Panc1 (cell line): Measurements from ENCODE around the gene THSD7B. TPM values are rescaled to one million over a fixed set of nuclear protein-coding genes. Genes with fewer than 3 reads are reported as not detected.

Experiments
- ATAC-seq: fragments of 200-7000 bp; cut with Tn5 transposase; 2 replicates; pipeline ENCODE4 v1.9.1; 2020; ENCODE audit warnings: mild to moderate bottlenecking, moderate library complexity
- BruUV-seq: library from RNA; stranded (reverse); fragments of 400-500 nt; replicated peaks from 2 replicates; lab custom pipeline; 2021; lab: Mats Ljungman, UMichigan
- CTCF ChIA-PET: fragments of 300-600 bp; sonication (Branson Sonifier 250); formaldehyde crosslinking; loops from one replicate; lab custom pipeline; 2022; ENCODE audit warnings: antibody characterized with exemption; lab: Charles Lee
- POLR2A ChIA-PET: fragments of 300-600 bp; sonication (Branson Sonifier 250); formaldehyde crosslinking; loops from one replicate; lab custom pipeline; 2022; ENCODE audit warnings: antibody characterized with exemption; lab: Charles Lee
- DNase-seq: peaks from one replicate; pipeline ENCODE4 v3.0.0-alpha.2; 2010; ENCODE audit warnings: low read depth, low spot score
- H3K27ac ChIP-seq: 2 replicates; pipeline ENCODE4 v1.5.1; 2011; ENCODE audit warnings: mild to moderate bottlenecking, low read length, inconsistent platforms
- H3K27me3 ChIP-seq: fragments of 200-500 bp; sonication (Bioruptor generic); 2 replicates; pipeline ENCODE4 v1.6.0; 2014; ENCODE audit warnings: low read length, inconsistent platforms; ENCODE audit not compliant: control insufficient read depth, insufficient read depth
- H3K36me3 ChIP-seq: fragments of 200-500 bp; sonication (Bioruptor generic); 2 replicates; pipeline ENCODE4 v1.5.1; 2014; ENCODE audit warnings: inconsistent platforms, mild to moderate bottlenecking, low read length, moderate library complexity; ENCODE audit not compliant: control insufficient read depth, insufficient read depth
- H3K4me1 ChIP-seq: 2 replicates; pipeline ENCODE4 v1.5.1; 2011; ENCODE audit warnings: inconsistent platforms, mild to moderate bottlenecking, low read length, moderate library complexity; ENCODE audit not compliant: control insufficient read depth, insufficient read depth
- H3K4me3 ChIP-seq, 2 experiments: 2 replicates each; pipeline ENCODE4 v1.5.1; 2011 to 2012; ENCODE audit warnings: low read depth in 2 of 2, low read length in 2 of 2, mild to moderate bottlenecking in 2 of 2, inconsistent platforms in 1 of 2, moderate library complexity in 1 of 2
- H3K9me3 ChIP-seq: fragments of 200-500 bp; sonication (Bioruptor generic); 2 replicates; pipeline ENCODE4 v1.5.1; 2014; ENCODE audit warnings: low read depth, mild to moderate bottlenecking, inconsistent platforms, low read length, moderate library complexity; ENCODE audit not compliant: control insufficient read depth, insufficient read depth
- CTCF ChIP-seq: fragments of 450-650 bp; IDR thresholded peaks from 2 replicates; pipeline ENCODE4 v1.5.1; 2017; ENCODE audit warnings: mild to moderate bottlenecking
- POLR2AphosphoS5 ChIP-seq: IDR thresholded peaks from 2 replicates; pipeline ENCODE4 v1.6.1; 2012; ENCODE audit warnings: mild to moderate bottlenecking, low read depth, low read length, moderate library complexity
- SIN3A ChIP-seq: IDR thresholded peaks from 2 replicates; pipeline ENCODE4 v1.6.1; 2012; ENCODE audit warnings: low read depth, mild to moderate bottlenecking, low read length, moderate library complexity, borderline replicate concordance; ENCODE audit not compliant: insufficient read depth
- TCF7L2 ChIP-seq: IDR thresholded peaks from 2 replicates; pipeline ENCODE4 v1.6.1; 2011; ENCODE audit warnings: mild to moderate bottlenecking, low read depth, low read length, inconsistent platforms
- in situ Hi-C: cut with HindIII; loops from 2 replicates; pipeline ENCODE4 v1.10.0; 2016; ENCODE audit warnings: low sequenced_read_pairs, low pct_unique_long_range_greater_than_20kb
- intact Hi-C: fragments of 100-400 bp; cut with micrococcal nuclease; formaldehyde crosslinking; loops from one replicate; pipeline ENCODE4 v1.10.0; 2022; ENCODE audit not compliant: unreplicated experiment
- total RNA-seq: library from RNA; stranded (reverse); gene quantifications from one replicate; pipeline ENCODE4 v1.2.1, GENCODE V29; 2021; ENCODE audit not compliant: unreplicated experiment
- TF ChIP-seq, protein P1 (sequence below), 2 experiments: IDR thresholded peaks; 2 replicates each; pipeline ENCODE4 v1.6.1; 2011 to 2012; ENCODE audit warnings: low read depth in 2 of 2, control low read depth in 1 of 2, low read length in 1 of 2, mild to moderate bottlenecking in 1 of 2, moderate library complexity in 1 of 2; ENCODE audit not compliant: insufficient read depth in 1 of 2

THSD7B gene
- total RNA-seq, 1 experiment from 2014 or later: not detected

DNA sequence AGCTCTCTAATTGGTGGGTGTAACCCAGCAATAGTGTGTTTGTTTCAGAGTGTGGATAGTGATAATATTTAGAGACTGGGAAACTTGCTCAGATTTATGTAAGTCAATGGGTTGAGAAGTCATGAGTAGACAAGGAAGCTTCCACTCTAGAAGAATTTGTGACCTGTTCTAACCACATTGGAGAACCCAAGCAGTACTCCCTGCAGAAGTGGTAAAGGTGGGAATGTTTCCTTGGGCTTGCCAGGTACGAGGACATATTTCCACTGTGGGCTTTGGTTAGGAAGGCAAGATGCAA lies 350.4 kb downstream of the THSD7B start:
- POLR2A ChIA-PET: no interaction called here
- intact Hi-C loops: no loop called here

GRCh38 chr2:137117385-137117784 lies 352.0 kb downstream of the THSD7B start:
- in situ Hi-C loops: no loop called here
- TF ChIP-seq POLR2AphosphoS5 (no peak), CTCF (no peak), TCF7L2 (no peak), SIN3A (no peak)
- TF ChIP-seq, protein P1, sequence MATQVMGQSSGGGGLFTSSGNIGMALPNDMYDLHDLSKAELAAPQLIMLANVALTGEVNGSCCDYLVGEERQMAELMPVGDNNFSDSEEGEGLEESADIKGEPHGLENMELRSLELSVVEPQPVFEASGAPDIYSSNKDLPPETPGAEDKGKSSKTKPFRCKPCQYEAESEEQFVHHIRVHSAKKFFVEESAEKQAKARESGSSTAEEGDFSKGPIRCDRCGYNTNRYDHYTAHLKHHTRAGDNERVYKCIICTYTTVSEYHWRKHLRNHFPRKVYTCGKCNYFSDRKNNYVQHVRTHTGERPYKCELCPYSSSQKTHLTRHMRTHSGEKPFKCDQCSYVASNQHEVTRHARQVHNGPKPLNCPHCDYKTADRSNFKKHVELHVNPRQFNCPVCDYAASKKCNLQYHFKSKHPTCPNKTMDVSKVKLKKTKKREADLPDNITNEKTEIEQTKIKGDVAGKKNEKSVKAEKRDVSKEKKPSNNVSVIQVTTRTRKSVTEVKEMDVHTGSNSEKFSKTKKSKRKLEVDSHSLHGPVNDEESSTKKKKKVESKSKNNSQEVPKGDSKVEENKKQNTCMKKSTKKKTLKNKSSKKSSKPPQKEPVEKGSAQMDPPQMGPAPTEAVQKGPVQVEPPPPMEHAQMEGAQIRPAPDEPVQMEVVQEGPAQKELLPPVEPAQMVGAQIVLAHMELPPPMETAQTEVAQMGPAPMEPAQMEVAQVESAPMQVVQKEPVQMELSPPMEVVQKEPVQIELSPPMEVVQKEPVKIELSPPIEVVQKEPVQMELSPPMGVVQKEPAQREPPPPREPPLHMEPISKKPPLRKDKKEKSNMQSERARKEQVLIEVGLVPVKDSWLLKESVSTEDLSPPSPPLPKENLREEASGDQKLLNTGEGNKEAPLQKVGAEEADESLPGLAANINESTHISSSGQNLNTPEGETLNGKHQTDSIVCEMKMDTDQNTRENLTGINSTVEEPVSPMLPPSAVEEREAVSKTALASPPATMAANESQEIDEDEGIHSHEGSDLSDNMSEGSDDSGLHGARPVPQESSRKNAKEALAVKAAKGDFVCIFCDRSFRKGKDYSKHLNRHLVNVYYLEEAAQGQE (IDR thresholded peaks at IDR 0.05; ENCODE audit: insufficient read depth in 1 of 2, low read depth in 2 of 2, low read length in 1 of 2): no peak
- H3K9me3 ChIP-seq: no peaks in the 10 kb centered on the region
- H3K27me3 ChIP-seq: no peaks in the 10 kb centered on the region
- ATAC-seq: no peak
- CTCF ChIA-PET: no interaction called here
- POLR2A ChIA-PET: no interaction called here
- H3K4me1 ChIP-seq: no peaks in the 10 kb centered on the region
- no peak overlapping the region for H3K4me3 ChIP-seq
- no peaks in the 10 kb centered on the region for H3K36me3 ChIP-seq
- H3K27ac ChIP-seq: no peak overlapping the region
- no TSS peak for BruUV-seq
- intact Hi-C loops: no loop called here
- no peak for DNase-seq

More for the DNA sequence above, 350.4 kb downstream of the THSD7B start:
- ATAC-seq (no peak), DNase-seq (no peak)
- no peaks in the 10 kb centered on the region for H3K4me1 ChIP-seq
- in situ Hi-C loops: no loop called here
- TF ChIP-seq TCF7L2 (no peak), POLR2AphosphoS5 (no peak), SIN3A (no peak), CTCF (no peak)
- TF ChIP-seq, protein P1 (IDR thresholded peaks at IDR 0.05; ENCODE audit: insufficient read depth in 1 of 2, low read depth in 2 of 2, low read length in 1 of 2): no peak
- CTCF ChIA-PET: no interaction called here
- no peak overlapping the region for H3K27ac ChIP-seq
- no peaks in the 10 kb centered on the region for H3K27me3 ChIP-seq
- BruUV-seq: no TSS peak
- H3K4me3 ChIP-seq: no peak overlapping the region
- no peaks in the 10 kb centered on the region for H3K9me3 ChIP-seq
- H3K36me3 ChIP-seq: no peaks in the 10 kb centered on the region
